SHP77 treated with DMSO at 0.1 percent for 48 hours (cell line): Measurements from ENCODE around the gene KRT9.
"Not testable (repeated sequence)": the region's sequence is repeated elsewhere in the genome, so short reads cannot be mapped to it uniquely, and the experiment has no call there.

Experiments used
- DNase-seq: peaks from one replicate; lab custom pipeline; 2025; lab: John Stamatoyannopoulos, UW

KRT9 gene

GRCh38 chr17:41571561-41572434, at the start of gene KRT9:
Gene KRT9, minus strand, starts transcription at chr17:41572059. Its CDS starts 67 bp downstream, at chr17:41571992.
- DNase-seq, result no peak

- not testable (repeated sequence) for DNase-seq
These were observed 49.6 kb upstream of the KRT9 start for GRCh38 chr17:41621435-41621817.

GRCh38 chr17:41620583-41621434, 49.0 kb upstream of the KRT9 start:
- no peak for DNase-seq

DNA sequence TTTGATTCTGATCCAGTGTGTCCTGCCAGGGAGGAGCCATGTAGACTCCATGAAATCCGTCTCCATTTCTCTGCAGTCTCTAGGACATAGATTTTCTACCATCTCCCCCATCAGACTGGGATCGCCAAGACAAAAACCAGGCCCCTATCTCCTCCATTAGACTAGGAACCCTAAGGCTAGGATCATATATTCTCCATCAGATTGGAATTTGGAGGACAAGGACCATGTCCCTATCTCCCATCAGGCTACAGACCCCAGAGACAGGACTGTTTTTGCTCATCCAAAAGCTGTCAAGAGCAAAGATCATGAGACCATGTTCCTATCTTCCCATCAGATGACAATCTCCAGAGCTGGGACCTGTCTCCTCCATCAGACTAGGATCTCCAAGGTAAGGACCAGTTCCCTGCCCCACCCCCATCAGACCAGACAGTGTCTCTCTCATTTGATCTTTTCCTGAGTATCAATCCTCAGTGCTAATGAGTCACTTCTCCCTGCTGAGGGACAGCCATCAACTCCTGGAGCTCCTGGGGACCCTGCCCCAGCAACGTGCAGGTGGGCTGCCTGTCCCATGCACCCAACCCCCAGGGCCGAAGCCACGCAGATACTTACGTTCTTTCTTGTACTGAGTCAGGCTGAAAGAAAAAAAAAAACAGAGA, 48.2 kb upstream of the KRT9 start:
- not testable (repeated sequence) for DNase-seq

GRCh38 chr17:41619036-41619926, 47.4 kb upstream of the KRT9 start:
- DNase-seq, result no peak

GRCh38 chr17:41618341-41619035, 46.6 kb upstream of the KRT9 start:
- no peak for DNase-seq

- no peak for DNase-seq
These were observed 45.8 kb upstream of the KRT9 start for GRCh38 chr17:41617698-41618097.

DNA sequence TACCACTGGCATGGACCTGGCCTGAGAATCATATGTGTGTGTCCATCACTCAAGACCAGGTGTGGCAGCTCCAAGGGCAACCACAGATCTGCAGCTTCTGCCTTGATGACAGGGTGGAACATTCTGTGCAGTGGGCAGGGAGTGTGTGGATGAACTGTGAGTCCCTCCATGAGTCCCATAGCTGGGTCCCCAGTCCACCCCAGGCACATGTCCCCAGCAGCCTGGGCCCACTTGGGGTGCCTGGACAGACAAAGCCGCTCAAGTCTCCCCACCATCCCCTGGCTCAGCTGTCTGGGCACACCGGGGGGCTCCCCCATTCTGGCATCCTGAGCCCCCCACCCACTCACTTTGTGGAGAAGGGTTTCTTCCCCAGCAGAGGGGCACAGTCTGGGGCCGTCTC, 45.3 kb upstream of the KRT9 start:
- no peak for DNase-seq

GRCh38 chr17:41616486-41616885, 44.6 kb upstream of the KRT9 start:
- not testable (repeated sequence) for DNase-seq

GRCh38 chr17:41615454-41615853, 43.6 kb upstream of the KRT9 start:
- DNase-seq, result no peak

DNA sequence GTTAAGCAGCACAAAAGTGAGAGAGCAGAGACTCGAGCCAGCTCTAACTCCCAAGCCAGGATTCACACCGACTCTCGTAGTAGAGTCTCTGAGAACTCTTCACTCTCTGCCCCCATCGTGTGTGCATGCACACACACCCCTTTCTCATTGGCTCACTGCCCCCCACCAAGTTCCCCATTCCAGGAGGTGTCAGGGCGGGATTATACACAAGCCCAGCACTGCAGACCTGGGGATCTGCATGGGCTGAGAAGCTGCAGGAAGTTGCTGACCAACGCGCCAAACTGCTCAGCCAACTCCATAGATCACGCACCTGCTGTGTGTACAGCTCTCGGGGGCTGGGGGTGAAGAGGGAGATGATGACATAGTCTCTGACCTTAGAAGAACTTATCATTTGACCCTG, 42.9 kb upstream of the KRT9 start:
- not testable (repeated sequence) for DNase-seq

- DNase-seq, result no peak
These were observed 42.2 kb upstream of the KRT9 start for GRCh38 chr17:41614098-41614497.

- no peak for DNase-seq
These were observed 41.6 kb upstream of the KRT9 start for GRCh38 chr17:41613277-41614082.

GRCh38 chr17:41612376-41613160, 40.7 kb upstream of the KRT9 start, which contains the start of gene KRT16:
Gene KRT16, minus strand, starts transcription at chr17:41612767. Its CDS starts 79 bp downstream, at chr17:41612688.
- DNase-seq, result not testable (repeated sequence)

DNA sequence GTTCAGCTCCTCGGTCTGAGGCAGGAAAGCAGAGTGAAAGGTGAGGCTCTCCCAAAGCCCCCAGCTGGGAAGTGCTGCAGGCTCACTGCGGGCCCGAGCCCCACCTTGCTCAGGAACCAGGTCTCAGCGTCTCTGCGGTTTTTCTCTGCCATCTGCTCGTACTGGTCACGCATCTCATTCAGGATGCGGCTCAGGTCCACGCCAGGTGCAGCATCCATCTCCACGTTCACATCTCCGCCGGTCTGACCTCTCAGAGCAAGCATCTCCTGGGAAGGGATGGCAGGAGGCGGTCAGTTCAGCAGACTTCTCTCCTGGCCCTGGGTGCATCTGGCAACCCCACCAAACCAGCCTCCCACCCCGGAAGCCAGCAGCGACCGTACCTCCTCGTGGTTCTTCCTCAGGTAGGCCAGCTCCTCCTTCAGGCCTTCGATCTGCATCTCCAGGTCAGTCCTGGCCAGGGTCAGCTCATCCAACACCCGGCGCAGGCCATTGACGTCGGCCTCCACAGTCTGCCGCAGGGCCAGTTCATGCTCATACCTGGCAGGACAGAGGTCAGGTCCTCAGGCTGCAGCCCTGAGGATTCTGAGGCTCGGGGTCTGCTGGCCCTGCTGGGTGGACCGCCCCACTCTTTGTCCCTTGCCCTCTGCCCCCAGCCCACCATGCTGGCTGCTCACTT, 39.2 kb upstream of the KRT9 start:
- DNase-seq, result no peak

- DNase-seq, result not testable (repeated sequence)
These were observed 38.2 kb upstream of the KRT9 start for GRCh38 chr17:41610061-41610517.

- DNase-seq, result not testable (repeated sequence)
These were observed 35.1 kb upstream of the KRT9 start for GRCh38 chr17:41606930-41607329.

DNA sequence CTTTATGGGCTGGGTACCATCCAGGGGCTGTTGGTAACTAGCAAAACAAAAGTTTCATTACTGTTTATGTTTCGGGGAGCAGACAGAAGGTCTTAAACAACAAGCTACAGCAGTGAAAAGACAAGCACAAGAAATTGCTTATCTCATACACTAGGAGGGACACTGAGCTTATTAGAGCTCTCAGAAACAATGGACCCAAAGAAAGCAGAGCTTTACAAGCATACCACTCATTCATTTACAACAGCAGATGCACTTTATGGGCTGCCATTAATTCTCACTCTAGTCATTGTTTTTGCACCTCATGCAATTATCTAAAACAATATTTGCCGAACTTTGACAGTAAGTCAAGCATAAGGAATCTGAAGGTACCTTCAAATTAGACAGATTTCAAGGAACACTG, 30.7 kb upstream of the KRT9 start:
- DNase-seq, result no peak
